Transverse colon (tissue), 4 donors: Measurements from ENCODE around the gene PTPRN2. TPM values are rescaled to one million over a fixed set of nuclear protein-coding genes. Genes with fewer than 3 reads are reported as not detected.

ENCODE experiments used
- DNase-seq: peaks from one replicate; pipeline ENCODE4 v3.0.0-alpha.2; 2019
- H3K27ac ChIP-seq, 4 donors: fragments of 200-600 bp; sonication (generic); 2 replicates each; pipeline ENCODE4 v1.5.1; 2016 to 2018; ENCODE audit warnings: inconsistent platforms in 4 of 4
- H3K27me3 ChIP-seq: fragments of 200-600 bp; sonication (generic); 2 replicates; pipeline ENCODE4 v1.5.1; 2017; ENCODE audit warnings: inconsistent platforms
- H3K36me3 ChIP-seq, 4 donors: fragments of 200-600 bp; sonication (generic); 2 replicates each; pipeline ENCODE4 v1.5.1; 2017 to 2019; ENCODE audit warnings: inconsistent platforms in 4 of 4
- H3K4me1 ChIP-seq, 4 donors: fragments of 200-600 bp; sonication (generic); 2 replicates each; pipeline ENCODE4 v1.5.1; 2017 to 2020; ENCODE audit warnings: inconsistent platforms in 4 of 4
- H3K4me3 ChIP-seq, 4 donors: fragments of 200-600 bp; sonication (generic); 1 replicate in 1 of 4; 2 replicates in 3 of 4; pipeline versions ENCODE4 v1.5.1 to v1.6.1; 2017 to 2019; ENCODE audit warnings: inconsistent platforms in 4 of 4
- H3K9me3 ChIP-seq, 2 donors: fragments of 200-600 bp; sonication (generic); 2 replicates each; pipeline ENCODE4 v1.5.1; 2017 to 2019; ENCODE audit warnings: inconsistent platforms in 2 of 2
- EP300 ChIP-seq: sonication (generic); formaldehyde crosslinking; IDR thresholded peaks from one replicate; pipeline ENCODE4 v1.6.1; 2017; ENCODE audit warnings: antibody characterized with exemption, low read depth
- POLR2A ChIP-seq: fragments of 450-650 bp; IDR thresholded peaks from one replicate; pipeline ENCODE4 v1.6.1; 2016; ENCODE audit warnings: antibody characterized with exemption, mild to moderate bottlenecking, moderate library complexity
- POLR2AphosphoS5 ChIP-seq, 3 donors: sonication (generic); formaldehyde crosslinking; IDR thresholded peaks; one replicate each; pipeline ENCODE4 v1.6.1; 2016; ENCODE audit warnings: antibody characterized with exemption in 3 of 3
- WGBS, 2 donors: methylation state at CpG; one replicate each; pipeline ENCODE4 v1.1.5; 2018; ENCODE audit warnings: low coverage in 1 of 2; 5-methylcytosine and 5-hydroxymethylcytosine counted together
- in situ Hi-C, 4 donors: fragments of 200-750 bp; cut with MboI; loops; one replicate each; pipeline versions ENCODE4 v1.15.0 to v1.15.1; 2017; ENCODE audit warnings: low sequenced_read_pairs in 3 of 4, low pct_ligation_motif_present in 1 of 4, low pct_unique_long_range_greater_than_20kb in 1 of 4
- intact Hi-C: fragments of 100-400 bp; cut with DNase I; formaldehyde crosslinking; loops from one replicate; pipeline ENCODE4 v1.15.1; 2023; ENCODE audit warnings: low total_unique reads
- total RNA-seq, 4 donors: library from RNA; depleted of rRNA; stranded (reverse); fragments of >200 nt; gene quantifications; one replicate each; pipeline ENCODE4 v1.1.0, GENCODE V29; 2016
- TF ChIP-seq, protein P1 (sequence below), 5 experiments: fragments of 200-600 bp in 3 of 5; fragments of 450-650 bp in 2 of 5; sonication (generic) in 3 of 5; IDR thresholded peaks; 1 replicate in 2 of 5; 2 replicates in 3 of 5; pipeline ENCODE4 v1.5.1; 2016 to 2017; ENCODE audit warnings: antibody characterized with exemption in 5 of 5, inconsistent platforms in 3 of 5, mild to moderate bottlenecking in 2 of 5, moderate library complexity in 1 of 5

Gene PTPRN2
- total RNA-seq, 4 donors from 2014 or later: 15.4 to 31.1 (median 21.8) TPM

GRCh38 chr7:158368449-158368848 lies 219.2 kb downstream of the PTPRN2 start:
- H3K4me1 ChIP-seq: no peaks in the 10 kb centered on the region
- in situ Hi-C loops (no loop called here), intact Hi-C loops (no loop called here)
- H3K9me3 ChIP-seq: no peaks in the 10 kb centered on the region
- no peak overlapping the region for H3K27ac ChIP-seq
- no peaks in the 10 kb centered on the region for H3K27me3 ChIP-seq
- no peak overlapping the region for H3K4me3 ChIP-seq
- no peak for DNase-seq
- H3K36me3 ChIP-seq: no peaks in the 10 kb centered on the region
- WGBS, 2 donors: 59 to 60% methylated on average over 3 to 7 of the region's 7 CpGs
- TF ChIP-seq POLR2A (no peak), EP300 (no peak), POLR2AphosphoS5 (IDR thresholded peaks at IDR 0.05) (no peak)
- TF ChIP-seq, protein P1, sequence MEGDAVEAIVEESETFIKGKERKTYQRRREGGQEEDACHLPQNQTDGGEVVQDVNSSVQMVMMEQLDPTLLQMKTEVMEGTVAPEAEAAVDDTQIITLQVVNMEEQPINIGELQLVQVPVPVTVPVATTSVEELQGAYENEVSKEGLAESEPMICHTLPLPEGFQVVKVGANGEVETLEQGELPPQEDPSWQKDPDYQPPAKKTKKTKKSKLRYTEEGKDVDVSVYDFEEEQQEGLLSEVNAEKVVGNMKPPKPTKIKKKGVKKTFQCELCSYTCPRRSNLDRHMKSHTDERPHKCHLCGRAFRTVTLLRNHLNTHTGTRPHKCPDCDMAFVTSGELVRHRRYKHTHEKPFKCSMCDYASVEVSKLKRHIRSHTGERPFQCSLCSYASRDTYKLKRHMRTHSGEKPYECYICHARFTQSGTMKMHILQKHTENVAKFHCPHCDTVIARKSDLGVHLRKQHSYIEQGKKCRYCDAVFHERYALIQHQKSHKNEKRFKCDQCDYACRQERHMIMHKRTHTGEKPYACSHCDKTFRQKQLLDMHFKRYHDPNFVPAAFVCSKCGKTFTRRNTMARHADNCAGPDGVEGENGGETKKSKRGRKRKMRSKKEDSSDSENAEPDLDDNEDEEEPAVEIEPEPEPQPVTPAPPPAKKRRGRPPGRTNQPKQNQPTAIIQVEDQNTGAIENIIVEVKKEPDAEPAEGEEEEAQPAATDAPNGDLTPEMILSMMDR (IDR thresholded peaks at IDR 0.05): no peak

GRCh38 chr7:158367634-158367982 lies 220.0 kb downstream of the PTPRN2 start:
- DNase-seq: no peak
- H3K9me3 ChIP-seq: no peaks in the 10 kb centered on the region
- H3K27ac ChIP-seq: no peak overlapping the region
- WGBS, 2 donors: 47 to 61% methylated on average over 3 of the region's 3 CpGs
- no peak for TF ChIP-seq POLR2AphosphoS5 (IDR thresholded peaks at IDR 0.05)
- TF ChIP-seq, protein P1 (IDR thresholded peaks at IDR 0.05): no peak
- no peaks in the 10 kb centered on the region for H3K36me3 ChIP-seq
- intact Hi-C loops (no loop called here), in situ Hi-C loops (no loop called here)
- H3K4me3 ChIP-seq: no peak overlapping the region
- H3K27me3 ChIP-seq: no peaks in the 10 kb centered on the region
- H3K4me1 ChIP-seq: no peaks in the 10 kb centered on the region

GRCh38 chr7:158366916-158367633 lies 220.5 kb downstream of the PTPRN2 start:
- H3K36me3 ChIP-seq: no peaks in the 10 kb centered on the region
- in situ Hi-C loops (no loop called here), intact Hi-C loops (no loop called here)
- DNase-seq: no peak
- no peak overlapping the region for H3K4me3 ChIP-seq
- H3K4me1 ChIP-seq: no peaks in the 10 kb centered on the region
- no peaks in the 10 kb centered on the region for H3K9me3 ChIP-seq
- TF ChIP-seq, protein P1 (IDR thresholded peaks at IDR 0.05): no peak
- TF ChIP-seq EP300 (no peak), POLR2AphosphoS5 (IDR thresholded peaks at IDR 0.05) (no peak)
- 86% methylated on average over 16 of the region's 19 CpGs; no CpG with 5 or more reads in 1 of the 2 donors for WGBS, 2 donors
- H3K27ac ChIP-seq: no peak overlapping the region
- H3K27me3 ChIP-seq: no peaks in the 10 kb centered on the region

DNA sequence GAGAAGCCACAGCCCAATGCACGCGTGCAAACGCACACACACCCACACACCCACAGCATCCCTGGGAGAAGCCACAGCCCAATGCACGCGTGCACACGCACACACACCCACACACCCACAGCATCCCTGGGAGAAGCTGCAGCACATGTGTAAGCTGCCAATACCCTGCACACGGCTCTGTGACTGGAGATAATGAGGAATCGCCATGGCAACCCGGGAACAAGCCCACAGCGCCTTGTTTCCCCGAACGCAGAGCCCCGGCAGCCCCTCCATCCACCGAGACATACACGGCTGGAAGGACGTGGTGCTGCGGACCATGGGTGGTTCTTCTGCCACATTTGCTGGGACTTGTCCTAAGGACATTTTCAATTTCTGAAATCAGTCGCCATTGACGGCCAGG lies 221.3 kb downstream of the PTPRN2 start:
- H3K4me3 ChIP-seq: no peak overlapping the region
- in situ Hi-C loops (no loop called here), intact Hi-C loops (no loop called here)
- H3K36me3 ChIP-seq: no peaks in the 10 kb centered on the region
- H3K4me1 ChIP-seq: no peaks in the 10 kb centered on the region
- no peaks in the 10 kb centered on the region for H3K27me3 ChIP-seq
- H3K9me3 ChIP-seq: no peaks in the 10 kb centered on the region
- no peak overlapping the region for H3K27ac ChIP-seq
- TF ChIP-seq POLR2A: no peak
- TF ChIP-seq, protein P1 (IDR thresholded peaks at IDR 0.05): no peak
- TF ChIP-seq EP300: no peak
- no peak for TF ChIP-seq POLR2AphosphoS5 (IDR thresholded peaks at IDR 0.05)
- no peak for DNase-seq
- 75 to 86% methylated on average over 4 to 19 of the region's 19 CpGs for WGBS, 2 donors
